GM23338 (cell line): ENCODE measurements around the gene TMEM63C. TPM values are rescaled to one million over a fixed set of nuclear protein-coding genes. Genes with fewer than 3 reads are reported as not detected.

ENCODE experiments used
- ATAC-seq: fragments of 200-7000 bp; cut with Tn5 transposase; 3 replicates; pipeline ENCODE4 v1.9.1; 2020
- DNase-seq: peaks from one replicate; pipeline ENCODE4 v3.0.0-alpha.2; 2015; ENCODE audit warnings: low spot score
- H2AFZ ChIP-seq: fragments of 200-600 bp; sonication (generic); 2 replicates; pipeline ENCODE4 v1.8.0; 2016; ENCODE audit warnings: antibody characterized with exemption, mild to moderate bottlenecking, moderate library complexity
- H3F3A ChIP-seq: fragments of 200-600 bp; sonication (generic); replicated peaks from 2 replicates; pipeline ENCODE4 v1.8.0; 2017; ENCODE audit warnings: antibody characterized with exemption, mixed run types, low read depth
- H3K27ac ChIP-seq: fragments of 200-600 bp; sonication (generic); 2 replicates; pipeline ENCODE4 v1.6.1; 2016; ENCODE audit warnings: low read depth
- H3K27me3 ChIP-seq: fragments of 200-600 bp; sonication (generic); 2 replicates; pipeline ENCODE4 v1.8.0; 2016; ENCODE audit warnings: mild to moderate bottlenecking, mixed run types, moderate library complexity; ENCODE audit not compliant: insufficient read depth
- H3K36me3 ChIP-seq: fragments of 200-600 bp; sonication (generic); 2 replicates; pipeline ENCODE4 v1.8.0; 2016; ENCODE audit warnings: mild to moderate bottlenecking; ENCODE audit not compliant: insufficient read depth
- H3K4me1 ChIP-seq: fragments of 200-600 bp; sonication (generic); 2 replicates; pipeline ENCODE4 v1.8.0; 2016; ENCODE audit warnings: mild to moderate bottlenecking, moderate library complexity; ENCODE audit not compliant: insufficient read depth
- H3K4me2 ChIP-seq: fragments of 200-600 bp; sonication (generic); 2 replicates; pipeline ENCODE4 v1.7.1; 2017; ENCODE audit warnings: mixed run types
- H3K4me3 ChIP-seq: fragments of 200-600 bp; sonication (generic); 2 replicates; pipeline ENCODE4 v1.6.1; 2016; ENCODE audit warnings: mixed run types
- H3K79me2 ChIP-seq: fragments of 200-600 bp; sonication (generic); replicated peaks from 2 replicates; pipeline ENCODE4 v1.8.0; 2017; ENCODE audit warnings: mild to moderate bottlenecking; ENCODE audit not compliant: insufficient read depth
- H3K9me2 ChIP-seq: fragments of 200-600 bp; sonication (generic); 2 replicates; pipeline ENCODE4 v1.8.0; 2017; ENCODE audit not compliant: insufficient read depth
- H4K20me1 ChIP-seq: fragments of 200-600 bp; sonication (generic); replicated peaks from 2 replicates; pipeline ENCODE4 v1.8.0; 2017; ENCODE audit warnings: mild to moderate bottlenecking; ENCODE audit not compliant: insufficient read depth
- H3K27ac Mint-ChIP-seq: 2 replicates; pipeline ENCODE4 v1.8.0; 2020; ENCODE audit warnings: inconsistent platforms, mild to moderate bottlenecking, moderate library complexity, mixed read lengths
- H3K27me3 Mint-ChIP-seq: 3 replicates; pipeline ENCODE4 v1.8.0; 2022; ENCODE audit warnings: low read depth, mild to moderate bottlenecking, moderate library complexity, mixed read lengths, inconsistent platforms; ENCODE audit not compliant: insufficient read depth, poor library complexity
- H3K36me3 Mint-ChIP-seq: 3 replicates; pipeline ENCODE4 v1.8.0; 2021; ENCODE audit warnings: low read depth, mild to moderate bottlenecking, inconsistent platforms, moderate library complexity, mixed read lengths
- H3K4me1 Mint-ChIP-seq: 3 replicates; pipeline ENCODE4 v1.8.0; 2020; ENCODE audit warnings: mild to moderate bottlenecking, inconsistent platforms, mixed read lengths
- H3K4me3 Mint-ChIP-seq: 3 replicates; pipeline ENCODE4 v1.8.0; 2021; ENCODE audit warnings: moderate library complexity, mild to moderate bottlenecking, inconsistent platforms, mixed read lengths
- H3K9me3 Mint-ChIP-seq: 3 replicates; pipeline ENCODE4 v1.8.0; 2020; ENCODE audit warnings: moderate library complexity, mild to moderate bottlenecking, inconsistent platforms, mixed read lengths
- CREB1 ChIP-seq: fragments of 250-450 bp; sonication (Bioruptor Pico); IDR thresholded peaks from 2 replicates; pipeline ENCODE4 v1.5.0; 2020; ENCODE audit warnings: low read depth, mild to moderate bottlenecking, moderate library complexity
- JUNB ChIP-seq: IDR thresholded peaks from one replicate; pipeline ENCODE4 v1.6.1; 2016; ENCODE audit warnings: antibody characterized with exemption; ENCODE audit not compliant: unreplicated experiment
- NANOG ChIP-seq: IDR thresholded peaks from 2 replicates; pipeline ENCODE4 v1.6.1; 2016; ENCODE audit warnings: antibody characterized with exemption, borderline replicate concordance
- POLR2AphosphoS5 ChIP-seq: IDR thresholded peaks from 2 replicates; pipeline ENCODE4 v1.6.1; 2016; ENCODE audit warnings: antibody characterized with exemption, low read depth
- STAT1 ChIP-seq: IDR thresholded peaks from one replicate; pipeline ENCODE4 v1.6.1; 2016; ENCODE audit warnings: antibody characterized with exemption; ENCODE audit not compliant: unreplicated experiment
- ZNF114 ChIP-seq: fragments of 250-450 bp; sonication (Bioruptor Pico); IDR thresholded peaks from 2 replicates; pipeline ENCODE4 v1.5.0; 2020; ENCODE audit warnings: mild to moderate bottlenecking, moderate library complexity
- ZNF331 ChIP-seq: fragments of 250-450 bp; sonication (Bioruptor Pico); IDR thresholded peaks from 2 replicates; pipeline ENCODE4 v1.5.0; 2020; ENCODE audit warnings: low read depth, mild to moderate bottlenecking, moderate library complexity
- polyA plus RNA-seq: library from polyadenylated mRNA; unstranded; fragments of >200 nt; fragmentation: Nextera tagmentation; extraction: Ambion mirVana; gene quantifications from 2 replicates; pipeline ENCODE4 v1.2.1, GENCODE V29; 2016
- total RNA-seq: library from RNA; depleted of rRNA; stranded (reverse); fragments of >200 nt; shearing (Covaris generic); gene quantifications from 2 replicates; pipeline ENCODE4 v1.2.3, GENCODE V29; 2014
- TF ChIP-seq, protein P1 (sequence below), 2 experiments: fragments of 200-600 bp in 1 of 2; sonication (generic) in 1 of 2; conservative IDR thresholded peaks; 2 replicates each; pipeline versions ENCODE4 v1.5.1 to v1.6.1; 2016 to 2017; ENCODE audit warnings: antibody characterized with exemption in 2 of 2, low read depth in 2 of 2, mild to moderate bottlenecking in 2 of 2, moderate library complexity in 1 of 2
- TF ChIP-seq, protein P2 (sequence below): IDR thresholded peaks from 2 replicates; pipeline ENCODE4 v1.6.1; 2016; ENCODE audit warnings: antibody characterized with exemption

Gene TMEM63C
- total and polyA plus RNA-seq, 2 experiments from 2014 or later: 2.1 to 6.3 TPM

DNA sequence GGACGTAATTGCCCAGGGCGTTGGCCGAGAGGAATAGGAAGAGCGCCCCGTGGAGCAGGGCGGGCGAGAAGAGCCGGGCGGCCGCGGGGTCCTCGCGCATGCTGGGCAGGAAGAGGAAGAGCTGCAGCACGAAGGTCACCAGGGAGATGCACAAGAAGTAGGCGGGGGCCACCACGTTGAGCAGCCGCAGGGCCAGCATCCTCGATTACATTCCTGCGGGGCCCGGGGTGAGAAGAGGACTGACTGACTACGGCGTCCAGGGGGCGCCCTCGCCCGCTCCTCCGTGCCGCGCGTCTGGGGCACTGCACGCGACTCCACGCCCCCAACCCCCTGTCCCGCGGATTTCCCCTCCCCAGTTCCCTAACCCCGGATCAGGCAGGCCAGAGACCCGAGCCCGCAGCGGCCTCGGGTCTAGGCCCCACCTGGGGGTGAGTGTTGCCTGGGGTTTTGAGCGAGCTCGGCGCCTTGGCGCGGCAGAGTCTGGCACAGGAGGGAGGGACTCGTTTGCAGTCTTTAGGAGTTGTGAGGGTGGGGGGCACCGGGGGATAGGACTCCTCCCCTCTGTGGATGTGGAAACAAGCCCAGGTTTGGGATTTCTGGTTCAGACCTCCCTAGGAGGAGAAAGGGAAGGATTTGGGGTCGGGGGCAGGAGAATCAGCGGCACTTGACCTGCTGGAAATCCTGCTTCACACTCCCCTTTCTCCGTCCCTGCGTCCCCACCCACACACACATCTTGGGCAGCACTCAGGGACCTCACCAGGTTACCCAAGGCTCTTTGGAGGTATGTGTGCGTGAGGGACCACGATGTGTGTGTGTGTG is 41.8 kb upstream of the TMEM63C start:
- H3K36me3 Mint-ChIP-seq: peaks cover 39% of the 10 kb centered on the region
- H3K4me1 Mint-ChIP-seq: peaks cover 41% of the 10 kb centered on the region
- no peak overlapping the region for H3K27ac ChIP-seq
- H3K9me2 ChIP-seq: no peaks in the 10 kb centered on the region
- H3K27ac Mint-ChIP-seq: no peak overlapping the region
- peaks cover 40% of the 10 kb centered on the region for H3K4me1 ChIP-seq
- TF ChIP-seq, protein P1, sequence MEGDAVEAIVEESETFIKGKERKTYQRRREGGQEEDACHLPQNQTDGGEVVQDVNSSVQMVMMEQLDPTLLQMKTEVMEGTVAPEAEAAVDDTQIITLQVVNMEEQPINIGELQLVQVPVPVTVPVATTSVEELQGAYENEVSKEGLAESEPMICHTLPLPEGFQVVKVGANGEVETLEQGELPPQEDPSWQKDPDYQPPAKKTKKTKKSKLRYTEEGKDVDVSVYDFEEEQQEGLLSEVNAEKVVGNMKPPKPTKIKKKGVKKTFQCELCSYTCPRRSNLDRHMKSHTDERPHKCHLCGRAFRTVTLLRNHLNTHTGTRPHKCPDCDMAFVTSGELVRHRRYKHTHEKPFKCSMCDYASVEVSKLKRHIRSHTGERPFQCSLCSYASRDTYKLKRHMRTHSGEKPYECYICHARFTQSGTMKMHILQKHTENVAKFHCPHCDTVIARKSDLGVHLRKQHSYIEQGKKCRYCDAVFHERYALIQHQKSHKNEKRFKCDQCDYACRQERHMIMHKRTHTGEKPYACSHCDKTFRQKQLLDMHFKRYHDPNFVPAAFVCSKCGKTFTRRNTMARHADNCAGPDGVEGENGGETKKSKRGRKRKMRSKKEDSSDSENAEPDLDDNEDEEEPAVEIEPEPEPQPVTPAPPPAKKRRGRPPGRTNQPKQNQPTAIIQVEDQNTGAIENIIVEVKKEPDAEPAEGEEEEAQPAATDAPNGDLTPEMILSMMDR (conservative IDR thresholded peaks at IDR 0.05; ENCODE audit: low read depth in 2 of 2): peak; percentile 75 to 84
- TF ChIP-seq ZNF114 (CRISPR knock-in tag) (no peak), STAT1 (no peak), POLR2AphosphoS5 (no peak; the same call in 1 of the 2 replicates), CREB1 (CRISPR knock-in tag) (peak; percentile 50; the same call in 1 of the 2 replicates), NANOG (no peak)
- TF ChIP-seq, protein P2, sequence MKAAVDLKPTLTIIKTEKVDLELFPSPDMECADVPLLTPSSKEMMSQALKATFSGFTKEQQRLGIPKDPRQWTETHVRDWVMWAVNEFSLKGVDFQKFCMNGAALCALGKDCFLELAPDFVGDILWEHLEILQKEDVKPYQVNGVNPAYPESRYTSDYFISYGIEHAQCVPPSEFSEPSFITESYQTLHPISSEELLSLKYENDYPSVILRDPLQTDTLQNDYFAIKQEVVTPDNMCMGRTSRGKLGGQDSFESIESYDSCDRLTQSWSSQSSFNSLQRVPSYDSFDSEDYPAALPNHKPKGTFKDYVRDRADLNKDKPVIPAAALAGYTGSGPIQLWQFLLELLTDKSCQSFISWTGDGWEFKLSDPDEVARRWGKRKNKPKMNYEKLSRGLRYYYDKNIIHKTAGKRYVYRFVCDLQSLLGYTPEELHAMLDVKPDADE: no peak
- H3K4me2 ChIP-seq: peak overlapping the region; percentile 91
- no peaks in the 10 kb centered on the region; the same call in 2 of the 3 replicates for H3K9me3 Mint-ChIP-seq
- H3K79me2 ChIP-seq: peaks cover 44% of the 10 kb centered on the region
- peak overlapping the region; percentile 52 for H2AFZ ChIP-seq
- DNase-seq (peak; percentile 95), ATAC-seq (peak; percentile 62)
- H4K20me1 ChIP-seq: peaks cover 34% of the 10 kb centered on the region
- peak overlapping the region; percentile 94 for H3K4me3 Mint-ChIP-seq
- H3K27me3 ChIP-seq: no peaks in the 10 kb centered on the region
- H3K36me3 ChIP-seq: peaks cover 19% of the 10 kb centered on the region
- peaks cover 15% of the 10 kb centered on the region for H3F3A ChIP-seq
- peaks cover 24% of the 10 kb centered on the region for H3K27me3 Mint-ChIP-seq
- peak overlapping the region; percentile 93 for H3K4me3 ChIP-seq

DNA sequence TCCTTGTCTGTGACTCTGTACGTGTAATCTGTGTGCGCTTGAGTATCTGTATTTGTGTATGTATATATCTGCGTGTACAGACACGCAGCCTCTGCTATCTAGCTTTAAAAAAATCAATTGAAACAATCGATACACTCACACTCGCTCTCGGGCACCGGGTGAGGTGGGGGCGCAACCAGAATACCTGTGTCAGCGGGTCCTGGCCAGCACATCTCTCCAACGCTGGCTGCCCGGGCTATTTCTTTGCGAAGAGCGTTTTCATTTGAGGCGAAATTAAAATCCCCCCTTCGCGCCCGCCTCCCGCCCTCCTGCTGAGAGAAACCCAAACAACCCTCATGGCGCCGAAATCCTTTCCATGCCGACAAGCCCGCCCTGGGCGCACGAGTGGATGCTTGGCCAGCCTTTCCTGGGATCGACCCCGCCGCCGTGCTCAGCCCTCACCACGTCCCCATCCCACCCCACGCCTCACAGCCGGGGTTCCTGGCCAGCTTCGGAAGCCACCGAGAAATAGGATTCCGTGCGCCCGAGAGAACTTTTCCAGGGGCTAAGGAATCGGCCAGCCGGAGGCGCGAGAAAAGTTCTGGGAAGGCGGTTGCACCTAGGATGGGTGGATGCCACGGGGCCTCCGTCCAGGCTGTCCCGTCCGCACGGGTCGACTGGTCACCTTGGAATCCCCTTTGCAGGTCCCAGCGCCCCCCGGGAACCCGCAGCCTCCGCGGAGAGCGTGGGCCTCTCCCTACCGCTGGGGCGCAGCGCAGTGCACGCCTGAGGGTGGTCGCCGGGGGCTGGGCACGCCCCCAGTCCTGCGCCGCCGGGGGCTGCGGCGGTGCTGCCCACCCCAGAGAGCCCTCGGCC is 41.0 kb upstream of the TMEM63C start:
- peaks cover 24% of the 10 kb centered on the region for H3K27me3 Mint-ChIP-seq
- H2AFZ ChIP-seq: peak overlapping the region; percentile 52; the same call in 1 of the 2 replicates
- peak; percentile 66 for DNase-seq
- no peak for TF ChIP-seq JUNB
- TF ChIP-seq, protein P1 (conservative IDR thresholded peaks at IDR 0.05; ENCODE audit: low read depth in 2 of 2): no peak
- TF ChIP-seq POLR2AphosphoS5: no peak
- no peak for TF ChIP-seq ZNF331 (CRISPR knock-in tag)
- no peak for TF ChIP-seq CREB1 (CRISPR knock-in tag)
- no peak for TF ChIP-seq ZNF114 (CRISPR knock-in tag)

More for the DNA sequence above, 41.0 kb upstream of the TMEM63C start:
- H3K9me2 ChIP-seq: no peaks in the 10 kb centered on the region
- H4K20me1 ChIP-seq: peaks cover 26% of the 10 kb centered on the region
- H3K4me2 ChIP-seq: peak overlapping the region; percentile 91
- peaks cover 49% of the 10 kb centered on the region for H3K79me2 ChIP-seq
- H3K4me3 ChIP-seq: peak overlapping the region; percentile 93
- peaks cover 48% of the 10 kb centered on the region for H3K4me1 ChIP-seq
- peak overlapping the region; percentile 94 for H3K4me3 Mint-ChIP-seq
- H3K36me3 Mint-ChIP-seq: peaks cover 34% of the 10 kb centered on the region
- peaks cover 13% of the 10 kb centered on the region for H3F3A ChIP-seq
- no peak overlapping the region for H3K27ac ChIP-seq
- H3K27ac Mint-ChIP-seq: no peak overlapping the region; the same call in 1 of the 2 replicates
- peak; percentile 10 for ATAC-seq
- H3K36me3 ChIP-seq: peaks cover 19% of the 10 kb centered on the region
- H3K9me3 Mint-ChIP-seq: no peaks in the 10 kb centered on the region; the same call in 2 of the 3 replicates
- H3K27me3 ChIP-seq: no peaks in the 10 kb centered on the region
- H3K4me1 Mint-ChIP-seq: peaks cover 48% of the 10 kb centered on the region
